SK-N-SH (cell line): ENCODE results near the gene FNTB. TPM values are rescaled to one million over a fixed set of nuclear protein-coding genes. Genes with fewer than 3 reads are reported as not detected.

ENCODE experiments used
- CTCF ChIA-PET: fragments of 300-600, 350-600 bp; formaldehyde crosslinking; extraction: SDS; loops from one replicate; lab custom pipeline; 2021; lab: Yijun Ruan, JAX
- POLR2A ChIA-PET: fragments of 350-600 bp; sonication (Branson Sonifier 250); formaldehyde crosslinking; extraction: SDS; loops from one replicate; lab custom pipeline; 2020; ENCODE audit warnings: antibody characterized with exemption, inconsistent platforms; lab: Yijun Ruan, JAX
- DNase-seq: peaks from one replicate; pipeline ENCODE4 v3.0.0; 2012
- H2AFZ ChIP-seq: fragments of 200-600 bp; sonication (generic); 2 replicates; pipeline ENCODE4 v1.8.1; 2016; ENCODE audit warnings: antibody characterized with exemption, mild to moderate bottlenecking, low read depth
- H3F3A ChIP-seq: fragments of 200-600 bp; sonication (generic); replicated peaks from 2 replicates; pipeline ENCODE3; 2016; ENCODE audit warnings: antibody characterized with exemption, mild to moderate bottlenecking; ENCODE audit not compliant: insufficient read depth
- H3K27ac ChIP-seq, 2 experiments: fragments of 200-500 bp in 1 of 2; fragments of 200-600 bp in 1 of 2; sonication (Bioruptor generic) in 1 of 2; sonication (generic), shearing (Covaris generic) in 1 of 2; 2 replicates each; pipeline versions ENCODE4 v1.5.1 to v1.6.1; 2014 to 2016; ENCODE audit warnings: low read depth in 2 of 2, inconsistent platforms in 1 of 2, low read length in 1 of 2, mild to moderate bottlenecking in 1 of 2, mixed read lengths in 1 of 2
- H3K27me3 ChIP-seq: fragments of 200-600 bp; sonication (generic), shearing (Covaris generic); 2 replicates; pipeline ENCODE4 v1.6.1; 2016; ENCODE audit warnings: mixed run types; ENCODE audit not compliant: insufficient read depth
- H3K36me3 ChIP-seq, 2 experiments: fragments of 200-500 bp in 1 of 2; fragments of 200-600 bp in 1 of 2; sonication (Bioruptor generic) in 1 of 2; sonication (generic) in 1 of 2; replicated peaks in 1 of 2; 2 replicates each; pipeline versions ENCODE3 to v1.5.1; 2014 to 2016; ENCODE audit warnings: low read length in 1 of 2, mild to moderate bottlenecking in 1 of 2; ENCODE audit not compliant: insufficient read depth in 2 of 2, control insufficient read depth in 1 of 2
- H3K4me1 ChIP-seq, 2 experiments: fragments of 200-500 bp in 1 of 2; fragments of 200-600 bp in 1 of 2; sonication (Bioruptor generic) in 1 of 2; sonication (generic), shearing (Covaris generic) in 1 of 2; 2 replicates each; pipeline versions ENCODE4 v1.5.1 to v1.6.1; 2014 to 2016; ENCODE audit warnings: low read depth in 1 of 2, low read length in 1 of 2, mixed run types in 1 of 2; ENCODE audit not compliant: insufficient read depth in 2 of 2, control insufficient read depth in 1 of 2
- H3K4me2 ChIP-seq: fragments of 200-600 bp; sonication (generic), shearing (Covaris generic); 2 replicates; pipeline ENCODE4 v1.6.1; 2017; ENCODE audit warnings: mixed run types
- H3K4me3 ChIP-seq, 2 experiments: fragments of 200-500 bp in 1 of 2; fragments of 200-600 bp in 1 of 2; sonication (Bioruptor generic) in 1 of 2; sonication (generic), shearing (Covaris generic) in 1 of 2; 2 replicates each; pipeline versions ENCODE4 v1.5.1 to v1.8.1; 2014 to 2016; ENCODE audit warnings: low read depth in 2 of 2, inconsistent platforms in 1 of 2, low read length in 1 of 2, mild to moderate bottlenecking in 1 of 2, mixed read lengths in 1 of 2, moderate library complexity in 1 of 2
- H3K79me2 ChIP-seq: fragments of 200-600 bp; sonication (generic); 2 replicates; pipeline ENCODE4 v1.8.1; 2017; ENCODE audit warnings: mild to moderate bottlenecking; ENCODE audit not compliant: insufficient read depth
- H3K9ac ChIP-seq: fragments of 200-600 bp; sonication (generic); 2 replicates; pipeline ENCODE4 v1.6.1; 2017; ENCODE audit warnings: mixed run types
- H3K9me2 ChIP-seq: fragments of 200-600 bp; sonication (generic); 2 replicates; pipeline ENCODE4 v1.6.1; 2017; ENCODE audit warnings: mixed run types
- H3K9me3 ChIP-seq: fragments of 200-600 bp; sonication (generic); 2 replicates; pipeline ENCODE4 v1.6.1; 2017; ENCODE audit warnings: mixed run types, mild to moderate bottlenecking, moderate library complexity
- H4K20me1 ChIP-seq: fragments of 200-600 bp; sonication (generic); 2 replicates; pipeline ENCODE4 v1.6.1; 2017; ENCODE audit warnings: mild to moderate bottlenecking, mixed run types; ENCODE audit not compliant: insufficient read depth
- EP300 ChIP-seq, 2 experiments: IDR thresholded peaks; 2 replicates each; pipeline versions ENCODE4 v1.4.0 to v1.6.1; 2012; ENCODE audit warnings: borderline replicate concordance in 1 of 2, low read depth in 1 of 2, low read length in 1 of 2
- EZH2phosphoT487 ChIP-seq: fragments of 200-600 bp; sonication (generic); IDR thresholded peaks from 2 replicates; pipeline ENCODE4 v1.6.1; 2017; ENCODE audit warnings: low read depth, mixed run types, mild to moderate bottlenecking, antibody characterized with exemption, moderate library complexity, borderline replicate concordance
- FOSL2 ChIP-seq: IDR thresholded peaks from 2 replicates; pipeline ENCODE4 v1.4.0; 2012; ENCODE audit warnings: low read depth, mild to moderate bottlenecking, moderate library complexity, borderline replicate concordance
- MAX ChIP-seq: IDR thresholded peaks from 2 replicates; pipeline ENCODE4 v1.4.0; 2012; ENCODE audit warnings: low read depth
- MXI1 ChIP-seq: IDR thresholded peaks from 2 replicates; pipeline ENCODE4 v1.6.1; 2012; ENCODE audit warnings: mild to moderate bottlenecking, low read depth, low read length, improper control_type of control experiment
- NFIC ChIP-seq: IDR thresholded peaks from 2 replicates; pipeline ENCODE4 v1.4.0; 2012; ENCODE audit warnings: borderline replicate concordance
- NRF1 ChIP-seq: IDR thresholded peaks from 2 replicates; pipeline ENCODE4 v1.6.1; 2012; ENCODE audit warnings: low read depth, mild to moderate bottlenecking, low read length
- PBX3 ChIP-seq: IDR thresholded peaks from 2 replicates; pipeline ENCODE4; 2012
- REST ChIP-seq: IDR thresholded peaks from 2 replicates; pipeline ENCODE4 v1.6.1; 2012; ENCODE audit warnings: mild to moderate bottlenecking, low read depth, low read length, moderate library complexity
- RXRA ChIP-seq: IDR thresholded peaks from 2 replicates; pipeline ENCODE4 v1.4.0; 2012; ENCODE audit warnings: low read depth, mild to moderate bottlenecking, borderline replicate concordance
- SIN3A ChIP-seq: IDR thresholded peaks from 2 replicates; pipeline ENCODE4 v1.6.1; 2012; ENCODE audit warnings: low read depth, mild to moderate bottlenecking, low read length, moderate library complexity, borderline replicate concordance
- SMC3 ChIP-seq: IDR thresholded peaks from 2 replicates; pipeline ENCODE4 v1.6.1; 2012; ENCODE audit warnings: low read depth, low read length, improper control_type of control experiment
- TEAD4 ChIP-seq: IDR thresholded peaks from 2 replicates; pipeline ENCODE4 v1.4.0; 2012; ENCODE audit warnings: mild to moderate bottlenecking, borderline replicate concordance; ENCODE audit not compliant: insufficient read depth
- USF2 ChIP-seq: fragments of 150-350 bp; IDR thresholded peaks from 2 replicates; pipeline ENCODE4 v1.6.1; 2017; ENCODE audit warnings: antibody characterized with exemption, low read length, low read depth, borderline replicate concordance
- WGBS: methylation state at CpG from one replicate; pipeline ENCODE4 v1.1.6; 2017; ENCODE audit warnings: low lambda C conversion rate; 5-methylcytosine and 5-hydroxymethylcytosine counted together
- polyA plus RNA-seq, 3 experiments: library from polyadenylated mRNA; depleted of rRNA; stranded (reverse); fragments of >200 nt; gene quantifications; 2 replicates each; pipeline ENCODE4 v1.2.3, GENCODE V29; 2012

FNTB gene
- polyA plus RNA-seq, 1 of the 3 experiments (the other 2 are of a cell fraction), result 18.4 TPM

- Histone ChIP-seq H3K79me2 (no peaks in the 10 kb centered on the region), H3K9ac (no peak overlapping the region), H3K27ac (no peak overlapping the region), H4K20me1 (no peaks in the 10 kb centered on the region; the same call in 1 of the 2 replicates), H3K4me2 (no peak overlapping the region), H3K9me2 (no peaks in the 10 kb centered on the region), H3K4me1 (no peaks in the 10 kb centered on the region; a peak in 1 of 4 replicates), H3K27me3 (no peaks in the 10 kb centered on the region), H3K36me3 (peaks cover 0 to 21% of the 10 kb centered on the region in 2 experiments), H3F3A (peaks cover 11% of the 10 kb centered on the region), H3K9me3 (no peaks in the 10 kb centered on the region), H3K4me3 (no peak overlapping the region), H2AFZ (no peak overlapping the region)
- CTCF ChIA-PET, result interaction anchor here (1.3 kb wide), 1 partner anchor 12 kb away, joined by 3 read pairs; no protein-coding TSS in a partner anchor
- 97% methylated on average over 3 of the region's 3 CpGs for WGBS
- no peak for DNase-seq
- POLR2A ChIA-PET, result interaction anchor here (0.9 kb wide), 1 partner anchor 10 kb away, joined by 3 read pairs; no protein-coding TSS in a partner anchor
- TF ChIP-seq MAX, result no peak
- no peak for TF ChIP-seq RXRA
- no peak for TF ChIP-seq NRF1
- TF ChIP-seq USF2, result no peak
- no peak for TF ChIP-seq MXI1
- TF ChIP-seq FOSL2, result no peak
- TF ChIP-seq EP300 (IDR thresholded peaks at IDR 0.05; ENCODE audit: borderline replicate concordance in 1 of 2, low read depth in 1 of 2, low read length in 1 of 2), result no peak
Observed at GRCh38 chr14:64939817-64940190, 46.9 kb upstream of the FNTB start.

- POLR2A ChIA-PET, result interaction anchor here (0.9 kb wide), 1 partner anchor 10 kb away, joined by 3 read pairs; no protein-coding TSS in a partner anchor
- Histone ChIP-seq H3K27ac (no peak overlapping the region), H3K9ac (no peak overlapping the region), H3K27me3 (no peaks in the 10 kb centered on the region), H4K20me1 (no peaks in the 10 kb centered on the region; the same call in 1 of the 2 replicates), H3K36me3 (peaks cover 0 to 20% of the 10 kb centered on the region in 2 experiments), H3K9me3 (no peaks in the 10 kb centered on the region), H3K4me3 (no peak overlapping the region), H2AFZ (no peak overlapping the region), H3F3A (peaks cover 11% of the 10 kb centered on the region), H3K79me2 (no peaks in the 10 kb centered on the region), H3K4me2 (no peak overlapping the region), H3K9me2 (no peaks in the 10 kb centered on the region), H3K4me1 (no peaks in the 10 kb centered on the region; a peak in 1 of 4 replicates)
- TF ChIP-seq TEAD4 (no peak), NFIC (no peak), SIN3A (no peak), PBX3 (no peak), EZH2phosphoT487 (no peak), SMC3 (no peak), REST (no peak)
- CTCF ChIA-PET, result interaction anchor here (1.3 kb wide), 1 partner anchor 11 kb away, joined by 3 read pairs; no protein-coding TSS in a partner anchor
- no peak for DNase-seq
- 98% methylated on average over 3 of the region's 3 CpGs for WGBS
Observed at GRCh38 chr14:64940336-64940910, 46.3 kb upstream of the FNTB start.
